Smooth muscle cell (in vitro differentiated cells): ENCODE results near the gene ELANE. TPM values are rescaled to one million over a fixed set of nuclear protein-coding genes. Genes with fewer than 3 reads are reported as not detected.
"Not testable (repeated sequence)": the region's sequence is repeated elsewhere in the genome, so short reads cannot be mapped to it uniquely, and the experiment has no call there.

Experiments used
- DNase-seq: peaks from one replicate; lab custom pipeline; 2025; ENCODE audit not compliant: unreplicated experiment; lab: John Stamatoyannopoulos, UW
- H2AFZ ChIP-seq: fragments of 200-600 bp; sonication (generic); 2 replicates; pipeline ENCODE4 v1.6.0; 2016; ENCODE audit warnings: antibody characterized with exemption, low read depth, mild to moderate bottlenecking
- H3F3A ChIP-seq: fragments of 200-600 bp; sonication (generic); 2 replicates; pipeline ENCODE4 v1.6.0; 2017; ENCODE audit warnings: antibody characterized with exemption, low read depth
- H3K27ac ChIP-seq: fragments of 200-600 bp; sonication (generic); 2 replicates; pipeline ENCODE4 v1.5.1; 2016; ENCODE audit warnings: low read depth, mild to moderate bottlenecking
- H3K27me3 ChIP-seq: fragments of 200-600 bp; sonication (generic); 2 replicates; pipeline ENCODE4 v1.6.1; 2016; ENCODE audit warnings: low read depth, mild to moderate bottlenecking
- H3K36me3 ChIP-seq: fragments of 200-600 bp; sonication (generic); 2 replicates; pipeline ENCODE4 v1.5.1; 2016; ENCODE audit warnings: low read depth
- H3K4me1 ChIP-seq: fragments of 200-600 bp; sonication (generic); 2 replicates; pipeline ENCODE4 v1.5.1; 2016; ENCODE audit warnings: low read depth
- H3K4me2 ChIP-seq: fragments of 200-600 bp; sonication (generic); 2 replicates; pipeline ENCODE4 v1.6.0; 2016; ENCODE audit warnings: mild to moderate bottlenecking
- H3K4me3 ChIP-seq: fragments of 200-600 bp; sonication (generic); 2 replicates; pipeline ENCODE4 v1.5.1; 2016; ENCODE audit warnings: mild to moderate bottlenecking
- H3K79me2 ChIP-seq: fragments of 200-600 bp; sonication (generic); 2 replicates; pipeline ENCODE4 v1.6.0; 2016; ENCODE audit warnings: low read depth, mild to moderate bottlenecking
- H3K9ac ChIP-seq: fragments of 200-600 bp; sonication (generic); 2 replicates; pipeline ENCODE4 v1.6.0; 2016; ENCODE audit warnings: low read depth
- H3K9me3 ChIP-seq: fragments of 200-600 bp; sonication (generic); replicated peaks from 2 replicates; pipeline ENCODE4 v1.5.1; 2016; ENCODE audit warnings: low read depth
- H4K20me1 ChIP-seq: fragments of 200-600 bp; sonication (generic); 2 replicates; pipeline ENCODE4 v1.6.0; 2016; ENCODE audit warnings: low read depth
- CTCF ChIP-seq: fragments of 200-600 bp; sonication (generic); IDR thresholded peaks from 2 replicates; pipeline ENCODE4 v1.5.1; 2017; ENCODE audit warnings: borderline replicate concordance, mild to moderate bottlenecking, antibody characterized with exemption; ENCODE audit not compliant: insufficient read depth, poor library complexity, severe bottlenecking
- WGBS: methylation state at CpG from one replicate; pipeline ENCODE4 v1.1.7; 2016; ENCODE audit warnings: low lambda C conversion rate; 5-methylcytosine and 5-hydroxymethylcytosine counted together
- polyA plus RNA-seq: library from polyadenylated mRNA; unstranded; fragments of >200 nt; fragmentation: Nextera tagmentation; extraction: Ambion mirVana; gene quantifications from 2 replicates; pipeline ENCODE4 v1.2.1, GENCODE V29; 2016
- total RNA-seq: library from RNA; depleted of rRNA; stranded (reverse); fragments of >200 nt; gene quantifications from 2 replicates; pipeline ENCODE4 v1.2.3, GENCODE V29; 2014

The ELANE gene
- total and polyA plus RNA-seq, 2 experiments from 2014 or later = not detected

DNA sequence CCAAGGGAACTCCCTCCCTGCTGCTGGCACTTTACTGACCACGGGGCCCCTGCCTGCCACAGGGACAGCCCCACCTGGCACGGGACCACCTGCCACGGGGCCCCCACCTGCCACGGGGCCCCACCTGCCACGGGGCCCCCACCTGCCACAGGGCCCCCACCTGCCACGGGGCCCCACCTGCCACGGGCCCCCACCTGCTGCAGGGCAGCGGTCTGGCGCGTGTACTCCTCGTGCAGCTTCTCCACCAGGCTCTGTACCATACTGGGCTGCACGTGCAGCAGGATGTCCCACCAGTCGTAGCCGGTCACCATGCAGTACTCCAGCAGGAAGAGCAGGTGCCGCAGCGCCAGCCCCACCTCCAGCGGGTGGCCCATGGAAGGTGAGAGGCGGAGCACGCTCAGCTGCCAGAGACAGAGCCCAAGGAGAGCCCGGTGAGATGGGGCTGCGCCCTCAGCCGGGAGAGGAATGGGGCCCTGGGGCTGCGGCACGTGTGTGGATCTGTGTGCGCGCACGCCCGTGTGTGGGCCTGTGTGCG is 24.7 kb downstream of the ELANE start:
- Histone ChIP-seq H3K9me3 (no peaks in the 10 kb centered on the region), H3K27ac (no peak overlapping the region), H3K4me2 (no peak overlapping the region), H3K9ac (no peak overlapping the region), H2AFZ (no peak overlapping the region), H3F3A (no peaks in the 10 kb centered on the region), H4K20me1 (peaks cover 22% of the 10 kb centered on the region), H3K79me2 (no peaks in the 10 kb centered on the region), H3K36me3 (no peaks in the 10 kb centered on the region), H3K4me3 (no peak overlapping the region), H3K4me1 (no peaks in the 10 kb centered on the region), H3K27me3 (no peaks in the 10 kb centered on the region)
- DNase-seq = no peak
- no peak for TF ChIP-seq CTCF
- 95% methylated on average over 27 of the region's 29 CpGs for WGBS

DNA sequence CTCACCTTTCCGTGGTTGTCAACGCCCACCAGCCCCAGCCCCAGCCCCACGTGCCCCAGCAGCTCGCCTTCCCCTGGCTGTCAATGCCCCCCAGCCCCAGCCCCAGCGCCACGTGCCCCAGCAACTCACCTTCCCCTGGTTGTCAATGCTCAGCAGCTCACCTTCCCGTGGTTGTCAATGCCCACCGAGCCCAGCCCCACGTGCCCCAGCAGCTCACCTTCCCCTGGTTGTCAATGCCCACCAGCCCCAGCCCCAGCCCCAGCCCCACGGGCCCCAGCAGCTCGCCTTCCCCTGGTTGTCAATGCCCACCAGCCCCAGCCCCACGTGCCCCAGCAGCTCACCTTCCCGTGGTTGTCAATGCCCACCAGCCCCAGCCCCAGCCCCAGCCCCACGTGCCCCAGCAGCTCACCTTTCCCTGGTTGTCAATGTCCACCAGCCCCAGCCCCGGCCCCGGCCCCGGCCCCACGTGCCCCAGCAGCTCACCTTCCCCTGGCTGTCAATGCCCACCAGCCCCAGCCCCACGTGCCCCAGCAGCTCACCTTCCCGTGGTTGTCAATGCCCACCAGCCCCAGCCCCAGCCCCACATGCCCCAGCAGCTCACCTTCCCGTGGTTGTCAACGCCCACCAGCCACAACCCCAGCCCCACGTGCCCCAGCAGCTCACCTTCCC is 26.0 kb downstream of the ELANE start:
- not testable (repeated sequence) for H2AFZ ChIP-seq, H3K27me3 ChIP-seq, H3K9ac ChIP-seq, DNase-seq, H3K27ac ChIP-seq, H3K79me2 ChIP-seq, H3K4me3 ChIP-seq, H3F3A ChIP-seq, H3K36me3 ChIP-seq, H3K9me3 ChIP-seq, H3K4me1 ChIP-seq, H3K4me2 ChIP-seq
- 95% methylated on average over 4 of the region's 23 CpGs for WGBS
- H4K20me1 ChIP-seq = peaks cover 34% of the 10 kb centered on the region

- H2AFZ ChIP-seq, H3K27ac ChIP-seq, H3K9ac ChIP-seq, H3K4me2 ChIP-seq, DNase-seq, H3K4me1 ChIP-seq, H3K9me3 ChIP-seq, H3K36me3 ChIP-seq, H3K79me2 ChIP-seq, H3F3A ChIP-seq, H3K4me3 ChIP-seq, H3K27me3 ChIP-seq: not testable (repeated sequence)
- WGBS = 84% methylated on average over 21 of the region's 24 CpGs
- peaks cover 39% of the 10 kb centered on the region for H4K20me1 ChIP-seq
These were observed 26.9 kb downstream of the ELANE start for GRCh38 chr19:878751-879561.

DNA sequence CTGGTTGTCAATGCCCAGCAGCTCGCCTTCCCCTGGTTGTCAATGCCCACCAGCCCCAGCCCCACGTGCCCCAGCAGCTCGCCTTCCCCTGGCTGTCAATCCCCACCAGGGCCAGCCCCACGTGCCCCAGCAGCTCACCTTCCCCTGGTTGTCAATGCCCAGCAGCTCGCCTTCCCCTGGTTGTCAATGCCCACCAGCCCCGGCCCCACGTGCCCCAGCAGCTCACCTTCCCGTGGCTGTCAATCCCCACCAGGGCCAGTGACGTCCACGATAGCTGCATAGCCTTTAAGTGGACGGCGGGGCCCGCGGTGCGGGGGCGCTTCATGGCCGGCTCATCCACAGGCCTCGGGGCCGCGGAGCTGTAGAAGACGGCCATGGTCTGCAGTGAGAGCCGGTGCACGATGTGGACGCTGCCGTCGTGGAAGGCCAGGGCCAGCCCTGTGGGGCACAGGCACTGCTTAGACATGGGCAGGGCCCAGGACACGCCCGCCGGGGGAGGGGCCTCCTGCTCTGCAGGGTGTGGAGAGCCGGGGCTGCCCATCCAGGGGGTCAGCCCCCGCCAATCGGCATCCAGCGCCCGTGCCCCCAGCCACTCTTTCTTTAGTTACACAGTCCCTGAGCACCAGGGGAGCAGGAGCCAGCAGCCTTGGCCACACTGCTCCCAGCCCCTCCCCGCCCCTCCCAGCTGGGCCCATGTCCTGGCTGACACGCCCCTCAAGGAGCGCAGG is 27.8 kb downstream of the ELANE start:
- Histone ChIP-seq H3K79me2 (no peaks in the 10 kb centered on the region), H3K9me3 (no peaks in the 10 kb centered on the region), H2AFZ (no peak overlapping the region), H3K36me3 (no peaks in the 10 kb centered on the region), H3K27me3 (no peaks in the 10 kb centered on the region), H3K4me1 (no peaks in the 10 kb centered on the region), H3F3A (no peaks in the 10 kb centered on the region), H4K20me1 (peaks cover 48% of the 10 kb centered on the region), H3K4me3 (no peak overlapping the region), H3K4me2 (no peak overlapping the region), H3K27ac (no peak overlapping the region), H3K9ac (no peak overlapping the region)
- DNase-seq = no peak
- WGBS = 90% methylated on average over 32 of the region's 37 CpGs
- no peak for TF ChIP-seq CTCF
